ENCODE results near the gene PLXNA4. TPM values are rescaled to one million over a fixed set of nuclear protein-coding genes. Genes with fewer than 3 reads are reported as not detected.
A peak's percentile ranks its signal among the peaks of the same experiment; 100 is the strongest.

PLXNA4 gene
- polyA plus RNA-seq, 2 of the 4 experiments (the other 2 are of a cell fraction), result 0.12 to 0.34 TPM

DNA sequence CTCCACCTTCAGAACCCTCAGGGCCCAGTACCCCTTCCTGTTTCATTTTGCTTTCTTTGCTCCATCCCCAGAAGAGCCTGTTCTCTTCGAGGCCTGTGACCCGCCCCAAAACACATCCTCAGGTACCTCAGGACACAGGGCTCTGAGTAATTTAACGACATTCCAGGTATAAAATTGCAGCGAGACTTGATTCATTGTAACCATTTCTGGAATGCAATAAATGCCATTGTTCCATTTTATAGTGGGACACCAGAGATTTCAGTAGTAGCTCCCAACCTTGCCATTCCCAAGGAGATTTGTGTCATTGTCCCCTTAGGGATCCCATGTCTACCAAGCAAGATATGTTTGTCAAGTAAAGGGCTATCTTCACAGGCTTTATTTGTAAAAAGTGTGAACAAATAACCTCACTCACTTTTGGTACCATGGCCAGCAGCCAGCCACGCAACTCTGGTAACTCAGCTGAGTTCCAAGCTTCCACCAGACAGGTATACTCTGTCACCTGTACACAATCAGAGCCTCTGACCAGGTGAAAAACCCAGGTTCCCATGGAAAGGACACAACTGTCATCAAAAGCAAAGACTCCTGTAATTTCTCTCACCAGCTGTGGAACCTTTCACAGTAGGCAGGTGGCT, 441.3 kb downstream of the PLXNA4 start:
- ATAC-seq (no peak), DNase-seq (ENCODE audit: low read depth in 1 of 2, low spot score in 1 of 2) (no peak), FAIRE-seq (no peak)
- Histone ChIP-seq H3K4me3 (no peak overlapping the region), H3K27ac (no peak overlapping the region), H3K9me3 (no peaks in the 10 kb centered on the region), H3K4me1 (peaks cover 23% of the 10 kb centered on the region), H3K4me2 (no peak overlapping the region)
- WGBS (ENCODE audit: missing lambda C conversion rate), result 71% methylated on average over 5 of the region's 5 CpGs
- no peak for TF ChIP-seq HOXA7 (CRISPR knock-in tag; IDR thresholded peaks at IDR 0.05)
- TF ChIP-seq, protein P1, sequence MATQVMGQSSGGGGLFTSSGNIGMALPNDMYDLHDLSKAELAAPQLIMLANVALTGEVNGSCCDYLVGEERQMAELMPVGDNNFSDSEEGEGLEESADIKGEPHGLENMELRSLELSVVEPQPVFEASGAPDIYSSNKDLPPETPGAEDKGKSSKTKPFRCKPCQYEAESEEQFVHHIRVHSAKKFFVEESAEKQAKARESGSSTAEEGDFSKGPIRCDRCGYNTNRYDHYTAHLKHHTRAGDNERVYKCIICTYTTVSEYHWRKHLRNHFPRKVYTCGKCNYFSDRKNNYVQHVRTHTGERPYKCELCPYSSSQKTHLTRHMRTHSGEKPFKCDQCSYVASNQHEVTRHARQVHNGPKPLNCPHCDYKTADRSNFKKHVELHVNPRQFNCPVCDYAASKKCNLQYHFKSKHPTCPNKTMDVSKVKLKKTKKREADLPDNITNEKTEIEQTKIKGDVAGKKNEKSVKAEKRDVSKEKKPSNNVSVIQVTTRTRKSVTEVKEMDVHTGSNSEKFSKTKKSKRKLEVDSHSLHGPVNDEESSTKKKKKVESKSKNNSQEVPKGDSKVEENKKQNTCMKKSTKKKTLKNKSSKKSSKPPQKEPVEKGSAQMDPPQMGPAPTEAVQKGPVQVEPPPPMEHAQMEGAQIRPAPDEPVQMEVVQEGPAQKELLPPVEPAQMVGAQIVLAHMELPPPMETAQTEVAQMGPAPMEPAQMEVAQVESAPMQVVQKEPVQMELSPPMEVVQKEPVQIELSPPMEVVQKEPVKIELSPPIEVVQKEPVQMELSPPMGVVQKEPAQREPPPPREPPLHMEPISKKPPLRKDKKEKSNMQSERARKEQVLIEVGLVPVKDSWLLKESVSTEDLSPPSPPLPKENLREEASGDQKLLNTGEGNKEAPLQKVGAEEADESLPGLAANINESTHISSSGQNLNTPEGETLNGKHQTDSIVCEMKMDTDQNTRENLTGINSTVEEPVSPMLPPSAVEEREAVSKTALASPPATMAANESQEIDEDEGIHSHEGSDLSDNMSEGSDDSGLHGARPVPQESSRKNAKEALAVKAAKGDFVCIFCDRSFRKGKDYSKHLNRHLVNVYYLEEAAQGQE (IDR thresholded peaks at IDR 0.05), result peak; percentile 75; the same call in 1 of the 2 replicates
- POLR2A ChIA-PET, result no interaction called here
- CTCF ChIA-PET, result interaction anchor here (1.4 kb wide), 2 partner anchors 11 to 19 kb away, joined by 4 read pairs; no protein-coding TSS in a partner anchor

DNA sequence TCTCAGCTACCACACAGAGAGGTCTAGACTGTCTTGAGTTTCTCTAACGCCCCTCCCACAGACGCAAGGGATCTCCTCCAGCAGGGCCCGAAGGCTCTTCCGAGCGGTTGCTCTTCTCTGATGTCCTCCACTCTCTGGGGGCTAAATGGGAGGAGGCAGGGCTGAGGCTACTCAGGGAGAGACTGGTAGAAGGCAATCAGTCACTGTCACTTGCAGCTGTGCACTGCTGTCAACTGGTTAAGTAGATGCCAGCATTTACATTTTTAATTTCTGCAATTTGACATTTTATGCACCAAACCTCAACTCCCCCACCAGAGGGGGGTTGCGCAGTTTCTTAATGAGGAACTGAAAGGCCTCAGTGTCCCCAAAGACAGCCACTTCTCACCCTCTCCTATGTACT, 442.8 kb downstream of the PLXNA4 start:
- 84% methylated on average over 6 of the region's 6 CpGs for WGBS (ENCODE audit: missing lambda C conversion rate)
- FAIRE-seq, result no peak

More for the DNA sequence above, 442.8 kb downstream of the PLXNA4 start:
- no peak overlapping the region for H3K4me3 ChIP-seq
- no peak overlapping the region for H3K27ac ChIP-seq
- ChIA-PET CTCF (no interaction called here), POLR2A (no interaction called here)
- TF ChIP-seq, protein P2, sequence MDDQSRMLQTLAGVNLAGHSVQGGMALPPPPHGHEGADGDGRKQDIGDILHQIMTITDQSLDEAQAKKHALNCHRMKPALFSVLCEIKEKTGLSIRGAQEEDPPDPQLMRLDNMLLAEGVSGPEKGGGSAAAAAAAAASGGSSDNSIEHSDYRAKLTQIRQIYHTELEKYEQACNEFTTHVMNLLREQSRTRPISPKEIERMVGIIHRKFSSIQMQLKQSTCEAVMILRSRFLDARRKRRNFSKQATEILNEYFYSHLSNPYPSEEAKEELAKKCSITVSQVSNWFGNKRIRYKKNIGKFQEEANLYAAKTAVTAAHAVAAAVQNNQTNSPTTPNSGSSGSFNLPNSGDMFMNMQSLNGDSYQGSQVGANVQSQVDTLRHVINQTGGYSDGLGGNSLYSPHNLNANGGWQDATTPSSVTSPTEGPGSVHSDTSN (IDR thresholded peaks at IDR 0.05), result no peak
- TF ChIP-seq NPAS2 (CRISPR knock-in tag; IDR thresholded peaks at IDR 0.05; ENCODE audit: borderline replicate concordance) (no peak), JUN (IDR thresholded peaks at IDR 0.05) (no peak), POLR2A (IDR thresholded peaks at IDR 0.05; ENCODE audit: low read length) (no peak), CEBPB (IDR thresholded peaks at IDR 0.05) (no peak), FOSL2 (IDR thresholded peaks at IDR 0.05) (no peak), FOSL2 (CRISPR knock-in tag; IDR thresholded peaks at IDR 0.05) (no peak), CBX2 (IDR thresholded peaks at IDR 0.05; ENCODE audit: borderline replicate concordance, low read depth) (no peak), CHD4 (IDR thresholded peaks at IDR 0.05; ENCODE audit: borderline replicate concordance) (no peak), NR3C1 (IDR thresholded peaks at IDR 0.05) (no peak), POLR2AphosphoS2 (conservative IDR thresholded peaks at IDR 0.05; ENCODE audit: low read length) (no peak), HOXA7 (CRISPR knock-in tag; IDR thresholded peaks at IDR 0.05) (no peak), RFX5 (IDR thresholded peaks at IDR 0.05) (no peak), SREBF2 (IDR thresholded peaks at IDR 0.05) (no peak), SMC3 (IDR thresholded peaks at IDR 0.05) (no peak)
- TF ChIP-seq, protein P3, sequence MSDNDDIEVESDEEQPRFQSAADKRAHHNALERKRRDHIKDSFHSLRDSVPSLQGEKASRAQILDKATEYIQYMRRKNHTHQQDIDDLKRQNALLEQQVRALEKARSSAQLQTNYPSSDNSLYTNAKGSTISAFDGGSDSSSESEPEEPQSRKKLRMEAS (IDR thresholded peaks at IDR 0.05), result no peak
- TF ChIP-seq, protein P4, sequence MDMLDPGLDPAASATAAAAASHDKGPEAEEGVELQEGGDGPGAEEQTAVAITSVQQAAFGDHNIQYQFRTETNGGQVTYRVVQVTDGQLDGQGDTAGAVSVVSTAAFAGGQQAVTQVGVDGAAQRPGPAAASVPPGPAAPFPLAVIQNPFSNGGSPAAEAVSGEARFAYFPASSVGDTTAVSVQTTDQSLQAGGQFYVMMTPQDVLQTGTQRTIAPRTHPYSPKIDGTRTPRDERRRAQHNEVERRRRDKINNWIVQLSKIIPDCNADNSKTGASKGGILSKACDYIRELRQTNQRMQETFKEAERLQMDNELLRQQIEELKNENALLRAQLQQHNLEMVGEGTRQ (IDR thresholded peaks at IDR 0.05), result no peak
- TF ChIP-seq, protein P5, sequence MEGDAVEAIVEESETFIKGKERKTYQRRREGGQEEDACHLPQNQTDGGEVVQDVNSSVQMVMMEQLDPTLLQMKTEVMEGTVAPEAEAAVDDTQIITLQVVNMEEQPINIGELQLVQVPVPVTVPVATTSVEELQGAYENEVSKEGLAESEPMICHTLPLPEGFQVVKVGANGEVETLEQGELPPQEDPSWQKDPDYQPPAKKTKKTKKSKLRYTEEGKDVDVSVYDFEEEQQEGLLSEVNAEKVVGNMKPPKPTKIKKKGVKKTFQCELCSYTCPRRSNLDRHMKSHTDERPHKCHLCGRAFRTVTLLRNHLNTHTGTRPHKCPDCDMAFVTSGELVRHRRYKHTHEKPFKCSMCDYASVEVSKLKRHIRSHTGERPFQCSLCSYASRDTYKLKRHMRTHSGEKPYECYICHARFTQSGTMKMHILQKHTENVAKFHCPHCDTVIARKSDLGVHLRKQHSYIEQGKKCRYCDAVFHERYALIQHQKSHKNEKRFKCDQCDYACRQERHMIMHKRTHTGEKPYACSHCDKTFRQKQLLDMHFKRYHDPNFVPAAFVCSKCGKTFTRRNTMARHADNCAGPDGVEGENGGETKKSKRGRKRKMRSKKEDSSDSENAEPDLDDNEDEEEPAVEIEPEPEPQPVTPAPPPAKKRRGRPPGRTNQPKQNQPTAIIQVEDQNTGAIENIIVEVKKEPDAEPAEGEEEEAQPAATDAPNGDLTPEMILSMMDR (IDR thresholded peaks at IDR 0.05), result no peak
- DNase-seq (ENCODE audit: low read depth in 1 of 2, low spot score in 1 of 2) (no peak), ATAC-seq (no peak)
- H3K4me2 ChIP-seq, result no peak overlapping the region
- no peaks in the 10 kb centered on the region for H3K9me3 ChIP-seq
- peaks cover 9% of the 10 kb centered on the region; the same call in 2 of the 3 replicates for H3K4me1 ChIP-seq

Data from A549 (cell line).